HepG2 (cell line): ENCODE measurements around the gene SMURF1. TPM values are rescaled to one million over a fixed set of nuclear protein-coding genes. Genes with fewer than 3 reads are reported as not detected.

Experiments
- ATAC-seq: fragments of 200-7000 bp; cut with Tn5 transposase; 3 replicates; pipeline ENCODE4 v1.9.1; 2020; ENCODE audit warnings: mild to moderate bottlenecking, moderate library complexity
- BruUV-seq: library from RNA; stranded (reverse); fragments of 400-500 nt; replicated peaks from 2 replicates; lab custom pipeline; 2021; lab: Mats Ljungman, UMichigan
- CTCF ChIA-PET: fragments of 300-600 bp; formaldehyde crosslinking; extraction: SDS; loops from one replicate; lab custom pipeline; 2021; ENCODE audit warnings: low total read pairs, inconsistent platforms, low intra/inter-chr PET ratio; lab: Yijun Ruan, JAX
- POLR2A ChIA-PET: fragments of 350-600 bp; sonication (Branson Sonifier 250); formaldehyde crosslinking; loops from one replicate; lab custom pipeline; 2020; ENCODE audit warnings: antibody characterized with exemption, inconsistent platforms; lab: Yijun Ruan, JAX
- DNase-seq: peaks from one replicate; pipeline ENCODE4 v3.0.0-alpha.2; 2015; ENCODE audit warnings: low spot score
- FAIRE-seq: peaks from 3 replicates; lab custom pipeline; 2011; peaks lifted over from hg19 to GRCh38; lab: Jason Lieb, UNC
- H2AFZ ChIP-seq: one replicate; pipeline ENCODE4 v1.6.1; 2011; ENCODE audit warnings: low read length, inconsistent platforms
- H3K27ac ChIP-seq: fragments of 300-600 bp; 3 replicates; pipeline ENCODE4 v1.8.0; 2011; ENCODE audit warnings: mixed run types, mild to moderate bottlenecking, mixed read lengths, low read length, inconsistent platforms; ENCODE audit not compliant: insufficient read depth; ENCODE audit errors: extremely low read length
- H3K27me3 ChIP-seq, 2 experiments: fragments of 200-600 bp in 1 of 2; 2 replicates in 1 of 2; 3 replicates in 1 of 2; pipeline versions ENCODE4 v1.6.0 to v1.8.0; 2011; ENCODE audit warnings: low read length in 2 of 2, mild to moderate bottlenecking in 2 of 2, moderate library complexity in 2 of 2, inconsistent platforms in 1 of 2; ENCODE audit not compliant: insufficient read depth in 2 of 2, control insufficient read depth in 1 of 2
- H3K36me3 ChIP-seq, 2 experiments: fragments of 200-600 bp in 1 of 2; replicated peaks in 1 of 2; 2 replicates in 1 of 2; 3 replicates in 1 of 2; pipeline versions ENCODE4 v1.5.1 to v1.8.0; 2011; ENCODE audit warnings: low read length in 2 of 2, inconsistent platforms in 1 of 2; ENCODE audit not compliant: insufficient read depth in 2 of 2, control insufficient read depth in 1 of 2
- H3K4me1 ChIP-seq: 2 replicates; pipeline ENCODE4 v1.5.1; 2012; ENCODE audit warnings: low read length, inconsistent platforms; ENCODE audit not compliant: insufficient read depth
- H3K4me2 ChIP-seq: 2 replicates; pipeline ENCODE4 v1.6.0; 2011; ENCODE audit warnings: low read depth, low read length, inconsistent platforms
- H3K4me3 ChIP-seq, 3 experiments: fragments of 200-600 bp in 1 of 3; sonication (generic), shearing (Covaris generic) in 1 of 3; replicated peaks in 1 of 3; 2 replicates each; pipeline ENCODE4 v1.5.1; 2011 to 2016; ENCODE audit warnings: low read length in 3 of 3, inconsistent platforms in 2 of 3, low read depth in 2 of 3, mild to moderate bottlenecking in 2 of 3, control low read depth in 1 of 3, mixed read lengths in 1 of 3; ENCODE audit not compliant: insufficient read depth in 1 of 3
- H3K79me2 ChIP-seq: one replicate; pipeline ENCODE4 v1.6.1; 2011; ENCODE audit warnings: low read length, inconsistent platforms; ENCODE audit not compliant: insufficient read depth
- H3K9ac ChIP-seq: 2 replicates; pipeline ENCODE4 v1.6.0; 2011; ENCODE audit warnings: mild to moderate bottlenecking, low read depth, low read length, inconsistent platforms; ENCODE audit not compliant: insufficient read depth
- H3K9me3 ChIP-seq: 2 replicates; pipeline ENCODE4 v1.5.1; 2012; ENCODE audit warnings: mild to moderate bottlenecking, low read length
- H4K20me1 ChIP-seq: 2 replicates; pipeline ENCODE4 v1.6.0; 2011; ENCODE audit warnings: inconsistent platforms, mild to moderate bottlenecking, low read length, moderate library complexity; ENCODE audit not compliant: insufficient read depth
- NPAS2 ChIP-seq: sonication (generic); formaldehyde crosslinking; IDR thresholded peaks from 2 replicates; pipeline ENCODE4 v1.8.0; 2022; ENCODE audit warnings: mild to moderate bottlenecking, missing genetic modification reagents, borderline replicate concordance
- PHF8 ChIP-seq: sonication (generic); formaldehyde crosslinking; IDR thresholded peaks from 2 replicates; pipeline ENCODE4 v1.5.0; 2020; ENCODE audit warnings: missing genetic modification reagents
- RFX5 ChIP-seq: IDR thresholded peaks from 2 replicates; pipeline ENCODE4 v1.6.1; 2011; ENCODE audit warnings: low read depth, low read length, improper control_type of control experiment
- SMAD1 ChIP-seq: sonication (generic); formaldehyde crosslinking; IDR thresholded peaks from 2 replicates; pipeline ENCODE4 v1.4.0; 2020; ENCODE audit warnings: missing genetic modification reagents, low read depth, mild to moderate bottlenecking, borderline replicate concordance
- ZNF577 ChIP-seq: sonication (generic); formaldehyde crosslinking; IDR thresholded peaks from 2 replicates; pipeline ENCODE4 v1.4.0; 2020; ENCODE audit warnings: mild to moderate bottlenecking, low read depth, missing genetic modification reagents, borderline replicate concordance
- ZNF660 ChIP-seq: sonication (generic); formaldehyde crosslinking; IDR thresholded peaks from 2 replicates; pipeline ENCODE4 v1.5.1; 2020; ENCODE audit warnings: mild to moderate bottlenecking, low read depth, missing genetic modification reagents, borderline replicate concordance
- ZSCAN9 ChIP-seq: IDR thresholded peaks from 2 replicates; pipeline ENCODE4 v1.6.1; 2016; ENCODE audit warnings: borderline replicate concordance
- WGBS: methylation state at CpG from one replicate; pipeline ENCODE4 v1.1.6; 2017; ENCODE audit warnings: low lambda C conversion rate; 5-methylcytosine and 5-hydroxymethylcytosine counted together
- in situ Hi-C: cut with HindIII; loops from 2 replicates; pipeline ENCODE4 v1.10.0; 2017; ENCODE audit warnings: low pct_unique_long_range_greater_than_20kb; ENCODE audit not compliant: extremely low pct_ligation_motif_present
- intact Hi-C: fragments of 100-400 bp; cut with micrococcal nuclease; formaldehyde crosslinking; loops from one replicate; pipeline ENCODE4 v1.10.0; 2022; ENCODE audit not compliant: unreplicated experiment
- polyA plus RNA-seq, 8 experiments: library from polyadenylated mRNA; depleted of rRNA in 3 of 8; stranded (reverse) in 7 of 8; unstranded in 1 of 8; fragments of >200 nt; fragmentation: Illumina TruSeq in 4 of 8; extraction: Trizol in 4 of 8; gene quantifications; 2 replicates each; pipeline versions ENCODE4 v1.2.1 to v1.2.3, GENCODE V29; 2011 to 2016; ENCODE audit warnings: low read depth in 4 of 8, missing spikeins in 1 of 8, mixed read lengths in 1 of 8; ENCODE audit not compliant: insufficient read depth in 1 of 8
- total RNA-seq, 5 experiments: library from RNA; depleted of rRNA; stranded (reverse); fragments of >200 nt; fragmentation: Illumina TruSeq; extraction: Trizol; gene quantifications; 2 replicates each; pipeline ENCODE4 v1.2.3, GENCODE V29; 2016; ENCODE audit warnings: low read depth in 1 of 5
- TF ChIP-seq, protein P1 (sequence below): sonication (generic); formaldehyde crosslinking; IDR thresholded peaks from 2 replicates; pipeline ENCODE4 v1.4.0; 2020; ENCODE audit warnings: missing genetic modification reagents, borderline replicate concordance
- TF ChIP-seq, protein P2 (sequence below): IDR thresholded peaks from 2 replicates; pipeline ENCODE4 v1.6.1; 2016; ENCODE audit warnings: missing compliant biosample characterization, missing genetic modification reagents, borderline replicate concordance

SMURF1 gene
- total and polyA plus RNA-seq, 2 of the 13 experiments (the other 11 are each of a cell fraction or from before 2014, with no cell fraction given), result 8.3 to 11.1 TPM

DNA sequence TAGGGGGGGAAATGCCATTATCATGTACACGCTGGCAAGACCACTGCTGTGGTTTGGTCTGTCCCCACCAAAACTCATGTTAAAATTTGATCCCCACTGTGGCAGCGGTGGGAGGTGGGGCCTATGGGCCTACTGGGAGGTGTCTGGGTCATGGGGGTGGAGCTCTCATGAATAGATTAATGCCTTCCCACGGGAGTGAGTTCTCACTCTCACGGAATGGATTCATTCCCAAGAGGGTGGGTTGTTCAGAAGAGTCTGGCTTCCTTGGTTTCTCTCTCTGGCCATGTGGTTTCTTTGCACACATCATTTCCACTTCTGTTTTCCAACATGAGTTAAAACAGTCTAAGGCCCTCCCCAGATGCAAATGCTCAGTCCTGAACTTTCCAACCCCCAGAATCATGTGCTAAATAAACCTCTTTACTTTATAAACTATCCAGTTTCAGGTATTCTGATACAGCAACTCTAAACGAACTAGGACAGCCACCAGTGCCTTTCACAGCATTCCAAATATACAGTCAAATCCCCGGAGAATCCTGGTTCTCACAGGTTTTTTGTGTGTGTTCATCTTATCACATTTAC, 44.3 kb downstream of the SMURF1 start (continued):
- TF ChIP-seq, protein P1, sequence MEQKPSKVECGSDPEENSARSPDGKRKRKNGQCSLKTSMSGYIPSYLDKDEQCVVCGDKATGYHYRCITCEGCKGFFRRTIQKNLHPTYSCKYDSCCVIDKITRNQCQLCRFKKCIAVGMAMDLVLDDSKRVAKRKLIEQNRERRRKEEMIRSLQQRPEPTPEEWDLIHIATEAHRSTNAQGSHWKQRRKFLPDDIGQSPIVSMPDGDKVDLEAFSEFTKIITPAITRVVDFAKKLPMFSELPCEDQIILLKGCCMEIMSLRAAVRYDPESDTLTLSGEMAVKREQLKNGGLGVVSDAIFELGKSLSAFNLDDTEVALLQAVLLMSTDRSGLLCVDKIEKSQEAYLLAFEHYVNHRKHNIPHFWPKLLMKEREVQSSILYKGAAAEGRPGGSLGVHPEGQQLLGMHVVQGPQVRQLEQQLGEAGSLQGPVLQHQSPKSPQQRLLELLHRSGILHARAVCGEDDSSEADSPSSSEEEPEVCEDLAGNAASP (CRISPR knock-in tag), result 0 out of 2 replicates have a peak, but pooled peaks have one; percentile 6
- TF ChIP-seq, all 625 proteins: peak for 17

DNA sequence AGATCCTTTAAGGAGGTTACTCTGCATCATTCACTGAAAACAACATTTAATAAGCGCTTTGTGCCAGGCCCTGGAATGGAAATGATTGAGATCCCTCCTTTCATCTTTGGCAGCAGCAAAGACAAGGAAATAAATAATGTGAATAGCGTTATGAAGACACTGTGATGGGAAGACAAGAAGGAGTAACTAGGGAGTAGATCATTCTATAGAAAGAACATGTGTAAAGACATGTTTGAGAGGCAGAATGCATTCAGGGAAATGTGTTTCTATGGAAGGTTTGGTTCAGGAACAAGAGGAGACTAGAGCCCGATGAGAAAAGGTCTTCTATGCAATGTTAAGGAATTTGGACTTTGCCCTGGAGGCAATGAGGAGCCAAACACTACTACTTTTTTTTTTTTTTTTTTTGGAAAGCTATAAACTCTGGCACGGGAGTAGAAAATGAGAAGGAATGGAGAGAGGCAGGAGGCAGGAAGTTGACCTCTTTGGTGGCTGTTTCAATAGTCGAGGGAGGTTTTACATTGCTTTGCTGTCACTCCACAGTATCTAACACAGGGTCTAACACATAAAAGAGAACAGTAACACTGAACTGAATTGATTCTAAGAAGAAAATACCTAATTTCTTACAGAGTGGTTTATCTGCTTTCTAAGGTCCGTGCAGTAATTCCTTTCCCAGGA, 44.9 kb downstream of the SMURF1 start:
- 1% methylated on average over 6 of the region's 6 CpGs for WGBS
- Histone ChIP-seq H3K9ac (peak overlapping the region; percentile 76), H4K20me1 (no peaks in the 10 kb centered on the region), H3K36me3 (no peaks in the 10 kb centered on the region), H3K9me3 (no peaks in the 10 kb centered on the region), H3K4me2 (peak overlapping the region; percentile 90), H3K4me1 (peaks cover 78% of the 10 kb centered on the region), H3K79me2 (peaks cover 70% of the 10 kb centered on the region), H3K27me3 (no peaks in the 10 kb centered on the region), H3K27ac (peak overlapping the region; percentile 98), H3K4me3 (peak overlapping the region; percentile 46 to 62 (median 53)), H2AFZ (no peak overlapping the region)
- CTCF ChIA-PET, result no interaction called here
- in situ Hi-C loops (loop anchor here (5.0 kb wide), 1 partner anchor 43 kb away; the partner anchor contains the start of gene SMURF1), intact Hi-C loops (loop anchor here (1.0 to 5.0 kb wide), 3 partner anchors 10 to 113 kb away; partner anchors contain the start of gene SMURF1)
- peak; percentile 87 for ATAC-seq
- no TSS peak for BruUV-seq
- POLR2A ChIA-PET, result interaction anchor here (0.6 to 3.1 kb wide), 20 partner anchors 9 to 274 kb away, joined by 3 to 31 read pairs (median 3); partner anchors contain the start of genes KPNA7 and SMURF1
- peak; percentile 56 for FAIRE-seq
- peak; percentile 96 for DNase-seq
- TF ChIP-seq ZNF577 (CRISPR knock-in tag) (no peak), SMAD1 (no peak), PHF8 (CRISPR knock-in tag) (no peak; the same call in 1 of the 2 replicates), ZSCAN9 (CRISPR knock-in tag) (peak; percentile 70; the same call in 1 of the 2 replicates), RFX5 (no peak), ZNF660 (CRISPR knock-in tag) (no peak), NPAS2 (CRISPR knock-in tag) (no peak)
- TF ChIP-seq, protein P2, sequence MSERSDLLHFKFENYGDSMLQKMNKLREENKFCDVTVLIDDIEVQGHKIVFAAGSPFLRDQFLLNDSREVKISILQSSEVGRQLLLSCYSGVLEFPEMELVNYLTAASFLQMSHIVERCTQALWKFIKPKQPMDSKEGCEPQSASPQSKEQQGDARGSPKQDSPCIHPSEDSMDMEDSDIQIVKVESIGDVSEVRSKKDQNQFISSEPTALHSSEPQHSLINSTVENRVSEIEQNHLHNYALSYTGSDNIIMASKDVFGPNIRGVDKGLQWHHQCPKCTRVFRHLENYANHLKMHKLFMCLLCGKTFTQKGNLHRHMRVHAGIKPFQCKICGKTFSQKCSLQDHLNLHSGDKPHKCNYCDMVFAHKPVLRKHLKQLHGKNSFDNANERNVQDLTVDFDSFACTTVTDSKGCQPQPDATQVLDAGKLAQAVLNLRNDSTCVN (CRISPR knock-in tag), result no peak
